GM06990 (cell line): Measurements from ENCODE around the gene IL12A.

Experiments used
- DNase-seq: peaks from one replicate; pipeline ENCODE4 v3.0.0-alpha.2; 2011; ENCODE audit not compliant: insufficient read length; ENCODE audit errors: extremely low read depth
- H3K27me3 ChIP-seq: replicated peaks from 2 replicates; pipeline ENCODE4 v1.6.0; 2011; ENCODE audit warnings: low read length; ENCODE audit not compliant: control insufficient read depth, insufficient read depth
- H3K36me3 ChIP-seq: 2 replicates; pipeline ENCODE4 v1.5.1; 2011; ENCODE audit warnings: low read length; ENCODE audit not compliant: control insufficient read depth, insufficient read depth
- H3K4me3 ChIP-seq: replicated peaks from 2 replicates; pipeline ENCODE4 v1.5.1; 2011; ENCODE audit warnings: low read depth, mild to moderate bottlenecking, control low read depth, low read length
- TF ChIP-seq, protein P1 (sequence below): IDR thresholded peaks from 2 replicates; pipeline ENCODE4 v1.5.1; 2011; ENCODE audit warnings: low read length, control low read depth, mild to moderate bottlenecking, inconsistent platforms; ENCODE audit not compliant: insufficient read depth, poor library complexity, severe bottlenecking

The IL12A gene

DNA sequence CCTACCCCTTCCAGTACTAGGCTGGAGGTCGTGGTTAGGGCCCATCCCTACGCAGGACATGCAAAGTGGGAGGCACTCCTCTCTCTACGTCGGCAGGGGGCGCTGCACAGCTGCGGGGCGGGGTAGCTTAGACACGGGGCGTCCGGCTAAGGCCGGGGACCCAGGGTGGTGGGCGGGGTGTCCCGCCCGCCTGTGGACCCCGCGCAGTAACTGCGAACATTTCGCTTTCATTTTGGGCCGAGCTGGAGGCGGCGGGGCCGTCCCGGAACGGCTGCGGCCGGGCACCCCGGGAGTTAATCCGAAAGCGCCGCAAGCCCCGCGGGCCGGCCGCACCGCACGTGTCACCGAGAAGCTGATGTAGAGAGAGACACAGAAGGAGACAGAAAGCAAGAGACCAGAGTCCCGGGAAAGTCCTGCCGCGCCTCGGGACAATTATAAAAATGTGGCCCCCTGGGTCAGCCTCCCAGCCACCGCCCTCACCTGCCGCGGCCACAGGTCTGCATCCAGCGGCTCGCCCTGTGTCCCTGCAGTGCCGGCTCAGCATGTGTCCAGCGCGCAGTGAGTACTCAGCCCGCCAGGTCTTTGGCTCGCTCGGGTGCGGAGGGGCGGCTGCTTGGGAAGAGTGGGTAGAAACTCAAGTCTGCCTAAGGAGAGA, at the start of gene IL12A:
Gene IL12A, plus strand, starts transcription at position 219 of the 655 bp plus-strand sequence.
- Histone ChIP-seq H3K4me3 (peak within 1 kb of the TSS; percentile 80), H3K27me3 (no peaks in the 10 kb centered on the region), H3K36me3 (no peaks in the 10 kb centered on the region; the same call in 1 of the 2 replicates)
- peak; percentile 90 for DNase-seq
- TF ChIP-seq, protein P1, sequence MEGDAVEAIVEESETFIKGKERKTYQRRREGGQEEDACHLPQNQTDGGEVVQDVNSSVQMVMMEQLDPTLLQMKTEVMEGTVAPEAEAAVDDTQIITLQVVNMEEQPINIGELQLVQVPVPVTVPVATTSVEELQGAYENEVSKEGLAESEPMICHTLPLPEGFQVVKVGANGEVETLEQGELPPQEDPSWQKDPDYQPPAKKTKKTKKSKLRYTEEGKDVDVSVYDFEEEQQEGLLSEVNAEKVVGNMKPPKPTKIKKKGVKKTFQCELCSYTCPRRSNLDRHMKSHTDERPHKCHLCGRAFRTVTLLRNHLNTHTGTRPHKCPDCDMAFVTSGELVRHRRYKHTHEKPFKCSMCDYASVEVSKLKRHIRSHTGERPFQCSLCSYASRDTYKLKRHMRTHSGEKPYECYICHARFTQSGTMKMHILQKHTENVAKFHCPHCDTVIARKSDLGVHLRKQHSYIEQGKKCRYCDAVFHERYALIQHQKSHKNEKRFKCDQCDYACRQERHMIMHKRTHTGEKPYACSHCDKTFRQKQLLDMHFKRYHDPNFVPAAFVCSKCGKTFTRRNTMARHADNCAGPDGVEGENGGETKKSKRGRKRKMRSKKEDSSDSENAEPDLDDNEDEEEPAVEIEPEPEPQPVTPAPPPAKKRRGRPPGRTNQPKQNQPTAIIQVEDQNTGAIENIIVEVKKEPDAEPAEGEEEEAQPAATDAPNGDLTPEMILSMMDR: peak; percentile 94

DNA sequence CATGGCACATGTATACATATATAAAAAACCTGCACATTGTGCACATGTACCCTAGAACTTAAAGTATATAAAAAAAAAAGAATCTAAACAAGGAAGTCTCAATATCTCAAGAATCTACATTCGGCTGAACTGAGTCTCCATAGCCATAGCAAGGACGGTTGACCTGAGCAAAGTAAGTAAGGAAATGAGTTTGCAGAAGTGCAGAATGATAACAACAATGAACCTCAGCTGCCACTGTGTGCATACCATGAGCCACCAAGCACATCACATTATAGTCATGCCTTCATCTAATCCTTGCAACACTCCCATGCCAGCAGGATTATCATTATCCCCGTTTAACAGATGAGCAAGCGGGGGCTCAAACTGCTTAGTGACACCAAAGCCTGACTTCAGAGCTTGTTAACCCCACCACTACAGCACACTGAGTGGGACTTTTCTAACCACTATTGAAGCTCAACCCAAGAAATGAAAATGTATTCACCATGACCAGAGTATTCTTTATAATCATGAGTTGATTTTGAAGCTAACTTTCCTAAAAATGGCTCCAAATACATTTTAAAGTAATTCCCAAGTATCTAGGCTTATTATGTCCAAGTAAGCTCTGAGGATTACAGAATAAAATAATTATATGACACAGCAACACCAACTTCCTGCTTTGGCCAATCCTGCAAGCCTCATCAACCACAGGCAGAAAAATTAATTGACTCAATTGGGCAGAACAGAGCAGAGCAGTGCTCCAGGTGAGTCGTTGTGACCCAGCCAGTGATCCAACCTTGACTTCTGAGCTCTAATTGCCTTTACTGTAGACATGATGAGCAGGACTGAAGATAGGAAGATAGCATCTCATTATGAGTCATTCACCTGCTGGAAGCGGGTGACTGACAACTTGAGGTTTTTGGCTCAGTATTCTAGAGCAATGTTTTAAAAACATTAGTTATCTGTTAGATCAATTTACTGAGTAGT, 47.3 kb upstream of the IL12A start:
- peak; percentile 27 for DNase-seq
- no peak overlapping the region for H3K4me3 ChIP-seq
- H3K27me3 ChIP-seq: no peaks in the 10 kb centered on the region
- H3K36me3 ChIP-seq: no peaks in the 10 kb centered on the region
- TF ChIP-seq, protein P1: no peak

DNA sequence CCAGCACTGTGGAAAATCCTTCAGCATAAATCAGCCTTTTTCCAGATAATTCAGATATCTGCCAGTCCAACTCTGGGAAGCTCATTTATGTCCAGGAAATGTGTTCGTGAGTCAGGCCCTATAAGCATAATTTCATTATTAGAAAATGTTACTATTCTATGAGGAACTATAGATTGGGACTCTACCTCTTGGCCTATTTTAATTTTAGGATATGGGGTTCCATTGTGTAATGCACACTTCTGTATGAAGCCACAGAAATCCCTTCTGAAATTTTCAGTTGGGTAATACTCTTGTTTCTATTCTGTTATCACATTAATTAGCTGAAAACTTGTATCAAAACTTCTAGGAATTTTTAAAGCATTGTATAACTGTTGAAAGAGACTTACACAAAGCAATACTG, 43.9 kb upstream of the IL12A start:
- Histone ChIP-seq H3K36me3 (no peaks in the 10 kb centered on the region), H3K4me3 (no peak overlapping the region), H3K27me3 (no peaks in the 10 kb centered on the region)
- TF ChIP-seq, protein P1: no peak
- no peak for DNase-seq

DNA sequence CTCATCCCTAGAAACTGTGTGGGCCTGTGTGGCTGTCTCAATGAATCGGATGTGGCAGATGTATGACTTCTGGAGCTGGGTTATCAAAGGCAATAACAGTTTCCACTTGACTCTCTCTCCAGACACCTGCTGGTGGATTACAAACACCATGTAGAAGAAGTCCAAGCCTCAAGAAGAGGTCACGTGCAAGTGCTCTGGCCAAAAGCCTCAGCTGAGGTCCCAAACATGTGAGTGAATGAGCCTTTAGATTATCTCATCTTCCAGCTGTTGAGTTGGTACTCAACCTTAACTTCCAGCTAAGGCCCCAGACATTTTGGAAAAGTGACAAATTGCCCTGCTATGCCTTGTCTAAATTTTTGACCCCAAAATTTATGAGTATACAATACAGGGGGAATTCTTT, 42.7 kb upstream of the IL12A start:
- no peaks in the 10 kb centered on the region for H3K27me3 ChIP-seq
- TF ChIP-seq, protein P1: no peak
- no peaks in the 10 kb centered on the region for H3K36me3 ChIP-seq
- no peak for DNase-seq
- H3K4me3 ChIP-seq: no peak overlapping the region

DNA sequence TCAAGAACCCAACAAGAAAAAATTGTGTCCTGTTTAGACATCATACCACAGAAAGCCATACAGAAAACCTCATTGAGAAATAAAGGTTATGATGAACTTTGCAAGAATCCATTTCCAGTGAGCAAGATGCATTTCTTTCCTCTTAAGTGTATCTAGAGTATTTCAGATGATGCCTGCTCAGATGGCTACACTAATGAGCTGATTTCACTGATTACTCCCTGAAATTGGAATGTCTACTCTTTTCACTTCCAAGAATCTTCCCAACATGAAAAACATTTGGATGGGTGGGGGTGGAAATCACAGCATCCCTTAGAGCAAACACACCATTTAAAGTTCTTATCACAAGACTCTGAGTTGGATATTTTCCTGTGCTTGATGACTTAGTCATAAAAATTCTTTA, 41.4 kb upstream of the IL12A start:
- Histone ChIP-seq H3K4me3 (no peak overlapping the region), H3K27me3 (no peaks in the 10 kb centered on the region), H3K36me3 (no peaks in the 10 kb centered on the region)
- TF ChIP-seq, protein P1: no peak
- DNase-seq: no peak
